MG63 (cell line): ENCODE results near the gene LAMA1. TPM values are rescaled to one million over a fixed set of nuclear protein-coding genes. Genes with fewer than 3 reads are reported as not detected.
A peak's percentile ranks its signal among the peaks of the same experiment; 100 is the strongest.

ENCODE experiments used
- DNase-seq: peaks from one replicate; pipeline ENCODE4 v3.0.0-alpha.2; 2020
- H3K27me3 ChIP-seq: fragments of 250-450 bp; sonication (Bioruptor Pico); 2 replicates; pipeline ENCODE4 v1.5.1; 2020; ENCODE audit warnings: mild to moderate bottlenecking, moderate library complexity
- H3K36me3 ChIP-seq: fragments of 250-450 bp; sonication (Bioruptor Pico); 2 replicates; pipeline ENCODE4 v1.5.1; 2020; ENCODE audit warnings: mild to moderate bottlenecking, moderate library complexity
- H3K4me3 ChIP-seq: fragments of 250-450 bp; sonication (Bioruptor Pico); 2 replicates; pipeline ENCODE4 v1.5.1; 2020; ENCODE audit warnings: mild to moderate bottlenecking, moderate library complexity
- H3K9me3 ChIP-seq: fragments of 250-450 bp; sonication (Bioruptor Pico); 2 replicates; pipeline ENCODE4 v1.5.1; 2020; ENCODE audit warnings: mild to moderate bottlenecking, moderate library complexity
- total RNA-seq: library from RNA; depleted of rRNA; stranded (reverse); fragments of >200 nt; shearing (Covaris generic); gene quantifications from 2 replicates; pipeline ENCODE4 v1.2.3, GENCODE V29; 2014; ENCODE audit warnings: low replicate concordance

The LAMA1 gene
- total RNA-seq, 1 experiment from 2014 or later, result 1.6 TPM

- Histone ChIP-seq H3K4me3 (no peak overlapping the region), H3K36me3 (no peaks in the 10 kb centered on the region), H3K9me3 (no peaks in the 10 kb centered on the region), H3K27me3 (no peaks in the 10 kb centered on the region)
- DNase-seq, result no peak
These were observed 92.4 kb downstream of the LAMA1 start for GRCh38 chr18:7025194-7025593.

DNA sequence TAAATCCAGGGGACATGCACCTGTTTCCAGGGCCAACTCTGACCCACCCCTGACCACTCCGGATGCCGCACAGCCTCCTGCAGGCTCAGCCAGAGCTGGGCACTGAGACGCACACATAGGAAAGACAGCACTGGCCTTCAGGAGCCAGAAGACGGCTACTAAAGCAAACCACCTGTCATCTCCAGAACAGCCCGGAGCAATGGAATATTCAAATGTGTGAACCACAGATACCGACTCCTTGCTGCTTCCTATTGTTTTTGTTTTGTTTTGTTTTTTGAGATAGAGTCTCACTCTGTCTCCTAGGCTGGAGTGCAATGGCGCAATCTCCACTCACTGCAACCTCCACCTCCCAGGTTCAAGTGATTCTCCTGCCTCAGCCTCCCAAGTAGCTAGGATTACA, 94.0 kb downstream of the LAMA1 start:
- Histone ChIP-seq H3K9me3 (no peaks in the 10 kb centered on the region), H3K4me3 (no peak overlapping the region), H3K27me3 (no peaks in the 10 kb centered on the region), H3K36me3 (no peaks in the 10 kb centered on the region)
- no peak for DNase-seq

- DNase-seq, result no peak
- no peaks in the 10 kb centered on the region for H3K36me3 ChIP-seq
- no peak overlapping the region for H3K4me3 ChIP-seq
- no peaks in the 10 kb centered on the region for H3K9me3 ChIP-seq
- H3K27me3 ChIP-seq, result no peaks in the 10 kb centered on the region
These were observed 94.5 kb downstream of the LAMA1 start for GRCh38 chr18:7023063-7023580.

DNA sequence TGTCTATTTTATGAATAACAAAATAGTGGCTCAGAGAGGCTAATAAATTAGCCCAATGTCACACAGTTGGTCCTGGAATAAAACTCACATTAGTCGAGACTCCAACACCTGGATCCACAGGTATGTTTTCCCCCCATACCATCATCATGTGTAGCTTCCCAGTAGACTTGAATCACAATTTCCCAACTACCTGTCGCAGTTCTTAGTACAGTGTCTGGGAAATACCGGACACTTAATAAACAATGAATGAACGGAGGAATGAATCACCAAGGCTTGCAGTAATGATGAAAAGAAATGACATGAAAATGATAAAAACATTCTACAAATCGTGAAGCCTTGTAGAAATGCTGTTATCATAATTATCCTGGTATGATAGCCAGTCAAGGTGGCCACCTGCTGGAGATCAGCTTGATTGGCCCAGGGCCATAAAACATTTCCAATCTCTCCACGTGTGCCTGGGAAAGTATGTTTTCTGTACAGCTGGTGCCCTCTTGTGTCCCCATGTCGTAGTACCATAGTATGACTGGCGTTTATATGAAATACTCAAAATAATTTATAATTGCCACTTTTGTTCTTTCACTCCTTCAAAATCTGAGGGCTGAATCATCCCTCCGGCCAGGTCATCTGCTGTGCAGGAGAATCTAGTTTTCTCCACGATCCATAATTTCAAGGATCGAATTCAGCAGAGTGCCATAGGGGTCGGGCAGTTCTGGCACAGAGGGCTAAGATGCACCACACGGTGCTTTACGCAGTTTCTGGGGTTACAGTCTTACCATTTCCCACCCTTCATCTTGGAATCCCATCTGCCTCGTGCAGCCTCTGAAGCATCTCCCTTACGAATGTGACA, 95.4 kb downstream of the LAMA1 start:
- Histone ChIP-seq H3K36me3 (no peaks in the 10 kb centered on the region), H3K4me3 (no peak overlapping the region)
- DNase-seq, result peak; percentile 4

GRCh38 chr18:7020995-7021777, 96.4 kb downstream of the LAMA1 start:
- H3K4me3 ChIP-seq, result no peak overlapping the region
- H3K9me3 ChIP-seq, result no peaks in the 10 kb centered on the region
- no peaks in the 10 kb centered on the region for H3K36me3 ChIP-seq
- DNase-seq, result no peak
- H3K27me3 ChIP-seq, result no peaks in the 10 kb centered on the region

More for the DNA sequence above, 95.4 kb downstream of the LAMA1 start:
- Histone ChIP-seq H3K9me3 (no peaks in the 10 kb centered on the region), H3K27me3 (no peaks in the 10 kb centered on the region)

- H3K27me3 ChIP-seq, result no peaks in the 10 kb centered on the region
- DNase-seq, result no peak
- no peaks in the 10 kb centered on the region for H3K9me3 ChIP-seq
- no peaks in the 10 kb centered on the region for H3K36me3 ChIP-seq
- no peak overlapping the region for H3K4me3 ChIP-seq
These were observed 100.6 kb downstream of the LAMA1 start for GRCh38 chr18:7017013-7017412.

- H3K27me3 ChIP-seq, result no peaks in the 10 kb centered on the region
- H3K4me3 ChIP-seq, result no peak overlapping the region
- no peak for DNase-seq
- no peaks in the 10 kb centered on the region for H3K9me3 ChIP-seq
- H3K36me3 ChIP-seq, result no peaks in the 10 kb centered on the region
These were observed 106.5 kb downstream of the LAMA1 start for GRCh38 chr18:7011142-7011541.

DNA sequence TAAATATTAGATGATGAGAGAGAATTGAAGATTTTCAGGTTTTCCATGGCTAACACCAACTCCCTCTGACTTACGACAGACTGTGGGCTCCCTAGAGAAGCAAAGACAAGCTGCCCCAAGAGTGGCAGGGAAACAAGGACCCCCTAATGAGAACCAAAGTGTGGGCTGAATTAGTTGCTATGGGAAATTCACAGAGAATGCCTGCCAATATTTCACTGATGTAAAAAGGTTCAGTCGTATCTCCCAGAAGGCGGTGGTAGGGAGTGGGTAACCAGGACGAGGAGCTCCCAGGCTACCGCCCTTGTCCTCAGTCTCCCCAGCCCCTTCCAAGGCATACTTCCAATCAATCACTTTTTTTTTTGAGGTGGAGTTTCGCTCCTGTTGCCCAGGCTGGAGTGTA, 113.6 kb downstream of the LAMA1 start:
- H3K4me3 ChIP-seq, result no peak overlapping the region
- DNase-seq, result no peak
- H3K9me3 ChIP-seq, result no peaks in the 10 kb centered on the region
- no peaks in the 10 kb centered on the region for H3K27me3 ChIP-seq
- H3K36me3 ChIP-seq, result no peaks in the 10 kb centered on the region

DNA sequence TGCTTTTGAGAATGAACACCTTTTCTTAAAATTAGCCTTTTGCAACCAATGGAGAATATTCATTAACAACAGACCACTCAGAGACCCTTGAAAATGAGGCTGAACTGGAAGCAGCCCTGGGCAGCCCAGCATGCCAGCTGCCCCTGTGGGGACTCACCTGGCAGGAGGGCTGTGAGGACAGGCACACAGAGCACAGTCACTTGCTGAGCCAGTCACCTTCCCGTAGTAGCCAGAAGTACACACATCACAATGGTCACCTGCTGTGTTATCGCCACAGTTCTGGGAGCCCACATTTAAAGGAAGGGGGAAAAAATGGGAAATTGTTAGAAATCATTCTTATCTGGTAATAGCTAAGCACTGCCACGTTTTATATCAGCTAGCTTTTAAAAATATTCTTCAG, 115.5 kb downstream of the LAMA1 start:
- no peaks in the 10 kb centered on the region for H3K9me3 ChIP-seq
- no peak overlapping the region for H3K4me3 ChIP-seq
- no peaks in the 10 kb centered on the region for H3K36me3 ChIP-seq
- no peaks in the 10 kb centered on the region for H3K27me3 ChIP-seq
- no peak for DNase-seq

GRCh38 chr18:7000484-7001096, 117.0 kb downstream of the LAMA1 start:
- DNase-seq, result no peak
- no peaks in the 10 kb centered on the region for H3K27me3 ChIP-seq
- no peaks in the 10 kb centered on the region for H3K9me3 ChIP-seq
- no peak overlapping the region for H3K4me3 ChIP-seq
- H3K36me3 ChIP-seq, result no peaks in the 10 kb centered on the region

DNA sequence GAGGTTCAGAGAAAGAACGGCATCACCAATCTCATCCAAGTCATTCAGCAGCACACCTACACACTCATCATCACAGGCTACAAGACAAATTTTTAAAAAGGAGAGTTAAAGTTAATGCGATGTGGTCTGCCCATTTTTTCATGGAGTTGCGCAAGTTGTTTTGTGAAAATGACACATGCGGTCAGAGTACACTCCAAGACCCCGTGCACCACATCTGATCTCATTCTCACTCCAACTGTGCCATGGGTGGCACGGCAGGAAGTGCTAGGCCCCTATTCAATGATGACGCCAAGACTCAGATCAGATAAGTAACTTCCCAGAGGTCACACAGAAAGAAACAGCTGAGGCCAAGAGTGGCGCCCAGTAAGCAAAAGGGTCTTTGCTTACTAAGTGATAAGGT, 119.8 kb downstream of the LAMA1 start:
- H3K36me3 ChIP-seq, result no peaks in the 10 kb centered on the region
- no peak overlapping the region for H3K4me3 ChIP-seq
- DNase-seq, result no peak
- H3K9me3 ChIP-seq, result no peaks in the 10 kb centered on the region
- H3K27me3 ChIP-seq, result no peaks in the 10 kb centered on the region

DNA sequence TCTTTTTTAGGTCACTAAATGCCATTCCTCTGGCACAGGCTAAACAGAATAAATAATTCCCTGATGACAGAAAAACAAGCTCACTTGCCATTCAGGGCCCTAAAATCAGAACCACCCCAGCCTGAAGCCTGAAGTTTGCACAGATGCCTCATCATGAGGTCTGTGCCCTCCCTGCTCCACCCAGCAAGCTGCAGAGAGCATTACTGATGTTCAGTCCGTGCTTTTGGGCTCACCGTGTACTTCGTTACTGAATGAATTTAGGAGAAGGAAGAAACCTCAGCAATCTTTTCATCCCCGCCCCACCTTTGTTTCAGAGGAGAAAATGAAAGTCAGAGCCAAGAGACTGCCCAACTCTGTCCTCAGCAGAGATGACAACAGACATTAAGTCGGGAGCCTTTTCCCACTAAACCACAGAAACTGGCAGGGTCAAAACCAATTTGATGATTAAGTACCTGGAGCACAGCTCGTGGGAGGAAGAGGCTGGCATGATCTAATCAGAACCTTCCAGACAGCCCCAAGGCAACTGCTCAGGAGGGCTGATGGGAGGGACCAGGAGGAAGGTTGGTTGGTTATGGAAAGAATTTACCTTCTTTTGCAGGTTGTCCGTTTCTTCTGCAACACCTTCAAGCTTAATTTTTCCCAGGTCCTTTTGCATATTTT, 122.7 kb downstream of the LAMA1 start:
- H3K4me3 ChIP-seq, result no peak overlapping the region
- no peaks in the 10 kb centered on the region for H3K36me3 ChIP-seq
- H3K27me3 ChIP-seq, result no peaks in the 10 kb centered on the region
- DNase-seq, result no peak
- H3K9me3 ChIP-seq, result no peaks in the 10 kb centered on the region

GRCh38 chr18:6994056-6994770, 123.4 kb downstream of the LAMA1 start:
- Histone ChIP-seq H3K36me3 (no peaks in the 10 kb centered on the region), H3K4me3 (no peak overlapping the region), H3K27me3 (no peaks in the 10 kb centered on the region), H3K9me3 (no peaks in the 10 kb centered on the region)
- no peak for DNase-seq

GRCh38 chr18:6992761-6993160, 124.8 kb downstream of the LAMA1 start:
- Histone ChIP-seq H3K9me3 (no peaks in the 10 kb centered on the region), H3K4me3 (no peak overlapping the region), H3K27me3 (no peaks in the 10 kb centered on the region), H3K36me3 (no peaks in the 10 kb centered on the region)
- no peak for DNase-seq

DNA sequence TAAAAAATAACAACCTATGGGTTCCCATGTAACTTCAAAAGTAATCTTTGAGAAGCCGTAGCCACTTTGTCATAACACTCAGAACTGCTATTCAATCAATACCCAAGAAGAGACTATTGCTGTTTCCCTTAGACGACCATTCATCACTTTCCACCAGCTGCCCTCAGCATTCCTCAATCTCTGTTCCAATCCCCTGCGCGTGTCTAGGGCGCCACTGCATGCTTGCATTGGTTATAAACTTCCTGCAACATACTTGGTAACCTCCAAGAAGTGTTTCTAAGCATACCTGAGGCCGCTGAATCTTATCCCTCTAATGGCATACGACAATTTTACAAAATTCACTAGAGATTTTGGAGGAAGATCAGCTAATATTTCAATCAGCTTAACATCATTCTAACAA, 134.2 kb downstream of the LAMA1 start:
- H3K4me3 ChIP-seq, result no peak overlapping the region
- no peaks in the 10 kb centered on the region for H3K36me3 ChIP-seq
- H3K27me3 ChIP-seq, result no peaks in the 10 kb centered on the region
- no peaks in the 10 kb centered on the region for H3K9me3 ChIP-seq
- DNase-seq, result no peak

GRCh38 chr18:6982398-6982797, 135.2 kb downstream of the LAMA1 start:
- no peak for DNase-seq
- H3K36me3 ChIP-seq, result no peaks in the 10 kb centered on the region
- no peak overlapping the region for H3K4me3 ChIP-seq
- H3K9me3 ChIP-seq, result no peaks in the 10 kb centered on the region
- H3K27me3 ChIP-seq, result no peaks in the 10 kb centered on the region
